Liver (tissue), 3 donors: ENCODE data around the gene PMIS2.

Experiments used
- EGR1 ChIP-seq, 2 donors: IDR thresholded peaks; 2 replicates each; pipeline ENCODE4 v1.6.1; 2016 to 2018; ENCODE audit warnings: antibody characterized with exemption in 2 of 2, low read depth in 2 of 2
- NR2F2 ChIP-seq: IDR thresholded peaks from 2 replicates; pipeline ENCODE4 v1.6.1; 2016; ENCODE audit warnings: antibody characterized with exemption
- RAD21 ChIP-seq, 2 donors: IDR thresholded peaks; 2 replicates each; pipeline ENCODE4 v1.6.1; 2016; ENCODE audit warnings: antibody characterized with exemption in 2 of 2, mild to moderate bottlenecking in 2 of 2
- RXRA ChIP-seq, 2 donors: IDR thresholded peaks; 2 replicates each; pipeline ENCODE4 v1.6.1; 2017 to 2018; ENCODE audit warnings: antibody characterized with exemption in 2 of 2, mild to moderate bottlenecking in 1 of 2
- SP1 ChIP-seq: IDR thresholded peaks from 2 replicates; pipeline ENCODE4 v1.6.1; 2018; ENCODE audit warnings: antibody characterized with exemption, mild to moderate bottlenecking
- TAF1 ChIP-seq: conservative IDR thresholded peaks from 2 replicates; pipeline ENCODE4 v1.6.1; 2016; ENCODE audit warnings: antibody characterized with exemption, mild to moderate bottlenecking
- YY1 ChIP-seq: IDR thresholded peaks from 2 replicates; pipeline ENCODE4 v1.6.1; 2016; ENCODE audit warnings: antibody characterized with exemption, mild to moderate bottlenecking
- TF ChIP-seq, protein P1 (sequence below): fragments of 150-350 bp; IDR thresholded peaks from 2 replicates; pipeline ENCODE4 v1.5.1; 2017; ENCODE audit warnings: improper control_type of control experiment, low read depth, low read length; ENCODE audit not compliant: missing input control
- TF ChIP-seq, protein P2 (sequence below): IDR thresholded peaks from 2 replicates; pipeline ENCODE4 v1.6.1; 2016; ENCODE audit warnings: antibody characterized with exemption, mild to moderate bottlenecking
- donor health status: healthy.
- donor health status: healthy.

DNA sequence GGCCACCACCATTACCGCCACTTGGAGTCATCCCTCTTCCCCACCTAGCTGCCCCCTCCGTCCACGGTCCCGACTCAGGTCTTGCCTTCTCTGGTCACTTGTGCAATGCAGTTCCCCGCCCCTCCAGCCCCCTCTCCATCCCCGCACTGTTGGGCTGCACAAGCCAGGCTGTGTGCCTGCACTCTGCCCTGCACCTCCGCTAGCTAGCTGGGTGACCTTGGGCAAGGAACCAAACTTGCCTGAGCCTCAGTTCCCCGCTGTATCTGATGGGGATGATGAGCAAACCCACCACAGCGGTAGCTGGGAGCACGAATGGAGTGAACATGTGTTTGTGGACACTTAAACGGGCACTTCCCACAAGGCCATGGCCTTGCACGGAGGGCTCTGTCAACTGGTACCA, 46.1 kb upstream of the PMIS2 start:
- TF ChIP-seq, protein P1, sequence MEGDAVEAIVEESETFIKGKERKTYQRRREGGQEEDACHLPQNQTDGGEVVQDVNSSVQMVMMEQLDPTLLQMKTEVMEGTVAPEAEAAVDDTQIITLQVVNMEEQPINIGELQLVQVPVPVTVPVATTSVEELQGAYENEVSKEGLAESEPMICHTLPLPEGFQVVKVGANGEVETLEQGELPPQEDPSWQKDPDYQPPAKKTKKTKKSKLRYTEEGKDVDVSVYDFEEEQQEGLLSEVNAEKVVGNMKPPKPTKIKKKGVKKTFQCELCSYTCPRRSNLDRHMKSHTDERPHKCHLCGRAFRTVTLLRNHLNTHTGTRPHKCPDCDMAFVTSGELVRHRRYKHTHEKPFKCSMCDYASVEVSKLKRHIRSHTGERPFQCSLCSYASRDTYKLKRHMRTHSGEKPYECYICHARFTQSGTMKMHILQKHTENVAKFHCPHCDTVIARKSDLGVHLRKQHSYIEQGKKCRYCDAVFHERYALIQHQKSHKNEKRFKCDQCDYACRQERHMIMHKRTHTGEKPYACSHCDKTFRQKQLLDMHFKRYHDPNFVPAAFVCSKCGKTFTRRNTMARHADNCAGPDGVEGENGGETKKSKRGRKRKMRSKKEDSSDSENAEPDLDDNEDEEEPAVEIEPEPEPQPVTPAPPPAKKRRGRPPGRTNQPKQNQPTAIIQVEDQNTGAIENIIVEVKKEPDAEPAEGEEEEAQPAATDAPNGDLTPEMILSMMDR = no peak
- no peak for TF ChIP-seq SP1
- no peak for TF ChIP-seq NR2F2
- no peak for TF ChIP-seq RAD21 (IDR thresholded peaks at IDR 0.05)
- no peak for TF ChIP-seq EGR1 (IDR thresholded peaks at IDR 0.05; ENCODE audit: low read depth in 2 of 2)
- TF ChIP-seq, protein P2, sequence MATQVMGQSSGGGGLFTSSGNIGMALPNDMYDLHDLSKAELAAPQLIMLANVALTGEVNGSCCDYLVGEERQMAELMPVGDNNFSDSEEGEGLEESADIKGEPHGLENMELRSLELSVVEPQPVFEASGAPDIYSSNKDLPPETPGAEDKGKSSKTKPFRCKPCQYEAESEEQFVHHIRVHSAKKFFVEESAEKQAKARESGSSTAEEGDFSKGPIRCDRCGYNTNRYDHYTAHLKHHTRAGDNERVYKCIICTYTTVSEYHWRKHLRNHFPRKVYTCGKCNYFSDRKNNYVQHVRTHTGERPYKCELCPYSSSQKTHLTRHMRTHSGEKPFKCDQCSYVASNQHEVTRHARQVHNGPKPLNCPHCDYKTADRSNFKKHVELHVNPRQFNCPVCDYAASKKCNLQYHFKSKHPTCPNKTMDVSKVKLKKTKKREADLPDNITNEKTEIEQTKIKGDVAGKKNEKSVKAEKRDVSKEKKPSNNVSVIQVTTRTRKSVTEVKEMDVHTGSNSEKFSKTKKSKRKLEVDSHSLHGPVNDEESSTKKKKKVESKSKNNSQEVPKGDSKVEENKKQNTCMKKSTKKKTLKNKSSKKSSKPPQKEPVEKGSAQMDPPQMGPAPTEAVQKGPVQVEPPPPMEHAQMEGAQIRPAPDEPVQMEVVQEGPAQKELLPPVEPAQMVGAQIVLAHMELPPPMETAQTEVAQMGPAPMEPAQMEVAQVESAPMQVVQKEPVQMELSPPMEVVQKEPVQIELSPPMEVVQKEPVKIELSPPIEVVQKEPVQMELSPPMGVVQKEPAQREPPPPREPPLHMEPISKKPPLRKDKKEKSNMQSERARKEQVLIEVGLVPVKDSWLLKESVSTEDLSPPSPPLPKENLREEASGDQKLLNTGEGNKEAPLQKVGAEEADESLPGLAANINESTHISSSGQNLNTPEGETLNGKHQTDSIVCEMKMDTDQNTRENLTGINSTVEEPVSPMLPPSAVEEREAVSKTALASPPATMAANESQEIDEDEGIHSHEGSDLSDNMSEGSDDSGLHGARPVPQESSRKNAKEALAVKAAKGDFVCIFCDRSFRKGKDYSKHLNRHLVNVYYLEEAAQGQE = no peak
- no peak for TF ChIP-seq TAF1
- no peak for TF ChIP-seq RXRA (IDR thresholded peaks at IDR 0.05)
- no peak for TF ChIP-seq YY1
